SK-N-MC (cell line): Measurements from ENCODE around the gene PERM1.

Experiments
- EZH2 ChIP-seq: fragments of 200-600 bp; sonication (generic); IDR thresholded peaks from one replicate; pipeline ENCODE4 v1.6.1; 2017; ENCODE audit warnings: antibody characterized with exemption
- POLR2AphosphoS5 ChIP-seq: IDR thresholded peaks from 2 replicates; pipeline ENCODE4 v1.6.1; 2012; ENCODE audit warnings: mild to moderate bottlenecking, low read depth, low read length, borderline replicate concordance

- TF ChIP-seq POLR2AphosphoS5 (no peak), EZH2 (no peak)
Measured at GRCh38 chr1:927234-927633, 54.7 kb downstream of the PERM1 start.
